ENCODE measurements around the gene ATP13A3.

- TF ChIP-seq CTCF (IDR thresholded peaks at IDR 0.05; ENCODE audit: low read depth, low read length) (no peak), POLR2A (IDR thresholded peaks at IDR 0.05; ENCODE audit: extremely low read depth, insufficient read length) (no peak), MAX (IDR thresholded peaks at IDR 0.05; ENCODE audit: low read depth, low read length) (no peak), MYC (IDR thresholded peaks at IDR 0.05; ENCODE audit: low read depth, low read length) (no peak)
Measured at GRCh38 chr3:194405766-194406165, 81.0 kb downstream of the ATP13A3 start.
